ENCODE results near the gene PPIL6. TPM values are rescaled to one million over a fixed set of nuclear protein-coding genes. Genes with fewer than 3 reads are reported as not detected.

PPIL6 gene
- polyA plus RNA-seq, 1 of the 3 experiments (the other 2 are of a cell fraction), result 1.1 TPM

- TF ChIP-seq CHD2 (IDR thresholded peaks at IDR 0.05; ENCODE audit: low read length, partially characterized antibody) (no peak), SMC3 (IDR thresholded peaks at IDR 0.05; ENCODE audit: low read depth, low read length) (peak; percentile 57), ZBTB33 (IDR thresholded peaks at IDR 0.05; ENCODE audit: borderline replicate concordance, low read depth) (no peak), PBX3 (IDR thresholded peaks at IDR 0.05) (no peak), GABPA (IDR thresholded peaks at IDR 0.05; ENCODE audit: low read depth) (peak; percentile 73), RAD21 (IDR thresholded peaks at IDR 0.05; ENCODE audit: low read length) (peak; percentile 76)
These were observed 57.6 kb downstream of the PPIL6 start (continued) for GRCh38 chr6:109382576-109383437.

GRCh38 chr6:109381747-109382575 is 58.5 kb downstream of the PPIL6 start, which contains the start of gene CD164:
Gene CD164 (minus strand): TSS chr6:109382467. CDS start chr6:109382378, 89 bp downstream.
- Histone ChIP-seq H3F3A (replicated peaks; ENCODE audit: insufficient read depth) (peaks cover 3% of the 10 kb centered on the region), H3K9me2 (no peaks in the 10 kb centered on the region), H4K20me1 (ENCODE audit: insufficient read depth) (peaks cover 44% of the 10 kb centered on the region), H3K4me1 (ENCODE audit: control insufficient read depth in 1 of 2, insufficient read depth in 2 of 2, low read depth in 1 of 2, low read length in 1 of 2) (peaks cover 10 to 15% of the 10 kb centered on the region in 2 experiments; a peak in 2 of 4 replicates), H2AFZ (ENCODE audit: low read depth) (peak within 1 kb of the TSS; percentile 93), H3K36me3 (replicated peaks in 1 of 2; ENCODE audit: control insufficient read depth in 1 of 2, insufficient read depth in 2 of 2, low read length in 1 of 2) (peaks cover 13 to 19% of the 10 kb centered on the region in 2 experiments), H3K9ac (peak within 1 kb of the TSS; percentile 95), H3K9me3 (no peaks in the 10 kb centered on the region), H3K79me2 (ENCODE audit: insufficient read depth) (peaks cover 48% of the 10 kb centered on the region), H3K27me3 (ENCODE audit: insufficient read depth) (no peaks in the 10 kb centered on the region), H3K4me2 (peak within 1 kb of the TSS; percentile 87), H3K4me3 (ENCODE audit: low read depth in 2 of 2, low read length in 1 of 2) (peak within 1 kb of the TSS; percentile 86 to 95), H3K27ac (ENCODE audit: low read depth in 2 of 2, low read length in 1 of 2) (peak within 1 kb of the TSS; percentile 96 to 100)
- CTCF ChIA-PET, result interaction anchor here (0.6 to 6.0 kb wide), 19 partner anchors 11 to 303 kb away, joined by 3 to 132 read pairs (median 5); partner anchors contain the start of genes MICAL1, PPIL6 and SMPD2
- peak; percentile 98 for DNase-seq
- 0% methylated on average over 15 of the region's 93 CpGs for WGBS (ENCODE audit: low lambda C conversion rate)
- POLR2A ChIA-PET, result interaction anchor here (0.9 to 2.5 kb wide), 3 partner anchors 59 to 194 kb away, joined by 3 to 10 read pairs (median 3); partner anchors contain the start of genes MICAL1, PPIL6 and SMPD2
- TF ChIP-seq ZBTB33 (IDR thresholded peaks at IDR 0.05; ENCODE audit: borderline replicate concordance, low read depth) (peak; percentile 11; the same call in 1 of the 2 replicates), USF2 (IDR thresholded peaks at IDR 0.05; ENCODE audit: borderline replicate concordance, low read depth, low read length) (peak; percentile 71), YY1 (IDR thresholded peaks at IDR 0.05; ENCODE audit: low read depth) (peak; percentile 77), MXI1 (IDR thresholded peaks at IDR 0.05; ENCODE audit: low read depth, low read length) (peak; percentile 19; the same call in 1 of the 2 replicates), MEF2A (IDR thresholded peaks at IDR 0.05; ENCODE audit: borderline replicate concordance, low read depth) (no peak), CHD2 (IDR thresholded peaks at IDR 0.05; ENCODE audit: low read length, partially characterized antibody) (peak; percentile 67), SIN3A (IDR thresholded peaks at IDR 0.05; ENCODE audit: borderline replicate concordance, low read depth, low read length) (peak; percentile 71; the same call in 1 of the 2 replicates), GABPA (IDR thresholded peaks at IDR 0.05; ENCODE audit: low read depth) (no peak)
- TF ChIP-seq, protein P1, sequence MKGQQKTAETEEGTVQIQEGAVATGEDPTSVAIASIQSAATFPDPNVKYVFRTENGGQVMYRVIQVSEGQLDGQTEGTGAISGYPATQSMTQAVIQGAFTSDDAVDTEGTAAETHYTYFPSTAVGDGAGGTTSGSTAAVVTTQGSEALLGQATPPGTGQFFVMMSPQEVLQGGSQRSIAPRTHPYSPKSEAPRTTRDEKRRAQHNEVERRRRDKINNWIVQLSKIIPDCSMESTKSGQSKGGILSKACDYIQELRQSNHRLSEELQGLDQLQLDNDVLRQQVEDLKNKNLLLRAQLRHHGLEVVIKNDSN (IDR thresholded peaks at IDR 0.05; ENCODE audit: borderline replicate concordance, low read depth), result peak; percentile 83; the same call in 1 of the 2 replicates
- TF ChIP-seq, protein P2, sequence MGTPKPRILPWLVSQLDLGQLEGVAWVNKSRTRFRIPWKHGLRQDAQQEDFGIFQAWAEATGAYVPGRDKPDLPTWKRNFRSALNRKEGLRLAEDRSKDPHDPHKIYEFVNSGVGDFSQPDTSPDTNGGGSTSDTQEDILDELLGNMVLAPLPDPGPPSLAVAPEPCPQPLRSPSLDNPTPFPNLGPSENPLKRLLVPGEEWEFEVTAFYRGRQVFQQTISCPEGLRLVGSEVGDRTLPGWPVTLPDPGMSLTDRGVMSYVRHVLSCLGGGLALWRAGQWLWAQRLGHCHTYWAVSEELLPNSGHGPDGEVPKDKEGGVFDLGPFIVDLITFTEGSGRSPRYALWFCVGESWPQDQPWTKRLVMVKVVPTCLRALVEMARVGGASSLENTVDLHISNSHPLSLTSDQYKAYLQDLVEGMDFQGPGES (IDR thresholded peaks at IDR 0.05; ENCODE audit: low read depth, low read length), result no peak
